ENCODE measurements around the gene PHF20.
"Not testable (repeated sequence)": the region's sequence is repeated elsewhere in the genome, so short reads cannot be mapped to it uniquely, and the experiment has no call there.

The PHF20 gene

GRCh38 chr20:35981969-35982368 lies 210.2 kb downstream of the PHF20 start:
- H3K9ac ChIP-seq (ENCODE audit: low read depth in 1 of 2, low read length in 2 of 2), result no peak overlapping the region
- no peaks in the 10 kb centered on the region for H3K27me3 ChIP-seq (ENCODE audit: control insufficient read depth in 2 of 2, insufficient read depth in 2 of 2, low read length in 2 of 2)
- H3K4me1 ChIP-seq (ENCODE audit: control insufficient read depth in 2 of 2, insufficient read depth in 2 of 2, low read length in 2 of 2), result no peaks in the 10 kb centered on the region

GRCh38 chr20:35984382-35984781 lies 212.6 kb downstream of the PHF20 start:
- Histone ChIP-seq H3K27ac (ENCODE audit: low read depth in 2 of 2, low read length in 2 of 2) (no peak overlapping the region), H3K4me1 (ENCODE audit: control insufficient read depth in 2 of 2, insufficient read depth in 2 of 2, low read length in 2 of 2) (no peaks in the 10 kb centered on the region), H3K27me3 (ENCODE audit: control insufficient read depth in 2 of 2, insufficient read depth in 2 of 2, low read length in 2 of 2) (no peaks in the 10 kb centered on the region), H3K9me3 (ENCODE audit: control insufficient read depth in 2 of 2, low read length in 2 of 2) (no peaks in the 10 kb centered on the region), H3K4me3 (ENCODE audit: low read length in 2 of 2) (no peak overlapping the region), H3K36me3 (ENCODE audit: control insufficient read depth in 2 of 2, insufficient read depth in 2 of 2, low read length in 2 of 2) (no peaks in the 10 kb centered on the region), H3K9ac (ENCODE audit: low read depth in 1 of 2, low read length in 2 of 2) (no peak overlapping the region)

More at GRCh38 chr20:35981969-35982368, 210.2 kb downstream of the PHF20 start:
- Histone ChIP-seq H3K9me3 (ENCODE audit: control insufficient read depth in 2 of 2, low read length in 2 of 2) (no peaks in the 10 kb centered on the region), H3K36me3 (ENCODE audit: control insufficient read depth in 2 of 2, insufficient read depth in 2 of 2, low read length in 2 of 2) (no peaks in the 10 kb centered on the region), H3K4me3 (ENCODE audit: low read length in 2 of 2) (no peak overlapping the region), H3K27ac (ENCODE audit: low read depth in 2 of 2, low read length in 2 of 2) (no peak overlapping the region)

- Histone ChIP-seq H3K4me1 (ENCODE audit: control insufficient read depth in 2 of 2, insufficient read depth in 2 of 2, low read length in 2 of 2) (no peaks in the 10 kb centered on the region), H3K4me3 (ENCODE audit: low read length in 2 of 2) (no peak overlapping the region), H3K9me3 (ENCODE audit: control insufficient read depth in 2 of 2, low read length in 2 of 2) (no peaks in the 10 kb centered on the region), H3K27me3 (ENCODE audit: control insufficient read depth in 2 of 2, insufficient read depth in 2 of 2, low read length in 2 of 2) (no peaks in the 10 kb centered on the region), H3K9ac (ENCODE audit: low read depth in 1 of 2, low read length in 2 of 2) (no peak overlapping the region), H3K36me3 (ENCODE audit: control insufficient read depth in 2 of 2, insufficient read depth in 2 of 2, low read length in 2 of 2) (no peaks in the 10 kb centered on the region), H3K27ac (ENCODE audit: low read depth in 2 of 2, low read length in 2 of 2) (no peak overlapping the region)
These were observed 214.0 kb downstream of the PHF20 start for GRCh38 chr20:35985806-35986205.

- Histone ChIP-seq H3K27ac (ENCODE audit: low read depth in 2 of 2, low read length in 2 of 2) (no peak overlapping the region), H3K4me3 (ENCODE audit: low read length in 2 of 2) (no peak overlapping the region), H3K4me1 (ENCODE audit: control insufficient read depth in 2 of 2, insufficient read depth in 2 of 2, low read length in 2 of 2) (no peaks in the 10 kb centered on the region), H3K36me3 (ENCODE audit: control insufficient read depth in 2 of 2, insufficient read depth in 2 of 2, low read length in 2 of 2) (no peaks in the 10 kb centered on the region), H3K9me3 (ENCODE audit: control insufficient read depth in 2 of 2, low read length in 2 of 2) (no peaks in the 10 kb centered on the region), H3K9ac (ENCODE audit: low read depth in 1 of 2, low read length in 2 of 2) (no peak overlapping the region), H3K27me3 (ENCODE audit: control insufficient read depth in 2 of 2, insufficient read depth in 2 of 2, low read length in 2 of 2) (no peaks in the 10 kb centered on the region)
These were observed 217.2 kb downstream of the PHF20 start for GRCh38 chr20:35988910-35989463.

- Histone ChIP-seq H3K4me1 (ENCODE audit: control insufficient read depth in 2 of 2, insufficient read depth in 2 of 2, low read length in 2 of 2) (peaks cover 0 to 3% of the 10 kb centered on the region in 2 donors), H3K27ac (ENCODE audit: low read depth in 2 of 2, low read length in 2 of 2) (no peak overlapping the region), H3K9me3 (ENCODE audit: control insufficient read depth in 2 of 2, low read length in 2 of 2) (no peaks in the 10 kb centered on the region), H3K27me3 (ENCODE audit: control insufficient read depth in 2 of 2, insufficient read depth in 2 of 2, low read length in 2 of 2) (no peaks in the 10 kb centered on the region), H3K4me3 (ENCODE audit: low read length in 2 of 2) (no peak overlapping the region), H3K9ac (ENCODE audit: low read depth in 1 of 2, low read length in 2 of 2) (no peak overlapping the region), H3K36me3 (ENCODE audit: control insufficient read depth in 2 of 2, insufficient read depth in 2 of 2, low read length in 2 of 2) (no peaks in the 10 kb centered on the region)
These were observed 219.4 kb downstream of the PHF20 start for GRCh38 chr20:35991142-35991771.

GRCh38 chr20:35992713-35993335 lies 221.0 kb downstream of the PHF20 start:
- Histone ChIP-seq H3K4me1 (ENCODE audit: control insufficient read depth in 2 of 2, insufficient read depth in 2 of 2, low read length in 2 of 2) (peaks cover 0 to 3% of the 10 kb centered on the region in 2 donors), H3K9me3 (ENCODE audit: control insufficient read depth in 2 of 2, low read length in 2 of 2) (no peaks in the 10 kb centered on the region), H3K27ac (ENCODE audit: low read depth in 2 of 2, low read length in 2 of 2) (no peak overlapping the region), H3K27me3 (ENCODE audit: control insufficient read depth in 2 of 2, insufficient read depth in 2 of 2, low read length in 2 of 2) (no peaks in the 10 kb centered on the region), H3K9ac (ENCODE audit: low read depth in 1 of 2, low read length in 2 of 2) (no peak overlapping the region), H3K36me3 (ENCODE audit: control insufficient read depth in 2 of 2, insufficient read depth in 2 of 2, low read length in 2 of 2) (no peaks in the 10 kb centered on the region), H3K4me3 (ENCODE audit: low read length in 2 of 2) (no peak overlapping the region)

DNA sequence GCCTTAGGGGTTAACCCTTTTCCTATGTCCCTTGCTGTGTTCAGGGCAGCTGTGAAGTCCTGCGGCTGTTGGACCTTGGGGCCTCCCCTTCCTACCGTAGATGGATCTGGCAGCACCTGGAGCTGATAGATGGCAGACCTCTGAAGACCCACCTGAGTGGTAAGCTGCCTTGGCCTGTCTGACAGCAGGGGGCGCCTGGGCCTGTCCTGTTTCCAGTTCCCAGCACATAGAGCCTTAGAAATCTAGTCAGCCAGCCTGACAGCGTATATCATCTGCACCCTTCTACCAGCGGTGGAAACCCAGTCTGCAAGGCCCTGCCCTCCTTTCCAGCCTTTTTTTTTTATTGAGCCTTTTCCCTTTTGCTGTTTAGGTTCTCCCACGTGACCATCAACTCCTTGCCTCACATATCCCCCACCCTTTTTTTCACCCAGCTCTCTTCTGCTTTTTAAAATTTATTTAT lies 223.2 kb downstream of the PHF20 start:
- peaks cover 0 to 3% of the 10 kb centered on the region in 2 donors for H3K4me1 ChIP-seq (ENCODE audit: control insufficient read depth in 2 of 2, insufficient read depth in 2 of 2, low read length in 2 of 2)

GRCh38 chr20:35996492-35996891 lies 224.7 kb downstream of the PHF20 start:
- not testable (repeated sequence) for H3K9me3 ChIP-seq (ENCODE audit: control insufficient read depth in 2 of 2, low read length in 2 of 2); H3K9ac ChIP-seq (ENCODE audit: low read depth in 1 of 2, low read length in 2 of 2); H3K27me3 ChIP-seq (ENCODE audit: control insufficient read depth in 2 of 2, insufficient read depth in 2 of 2, low read length in 2 of 2); H3K4me1 ChIP-seq (ENCODE audit: control insufficient read depth in 2 of 2, insufficient read depth in 2 of 2, low read length in 2 of 2); H3K36me3 ChIP-seq (ENCODE audit: control insufficient read depth in 2 of 2, insufficient read depth in 2 of 2, low read length in 2 of 2); H3K4me3 ChIP-seq (ENCODE audit: low read length in 2 of 2); H3K27ac ChIP-seq (ENCODE audit: low read depth in 2 of 2, low read length in 2 of 2)

More for the DNA sequence above, 223.2 kb downstream of the PHF20 start:
- Histone ChIP-seq H3K27me3 (ENCODE audit: control insufficient read depth in 2 of 2, insufficient read depth in 2 of 2, low read length in 2 of 2) (no peaks in the 10 kb centered on the region), H3K27ac (ENCODE audit: low read depth in 2 of 2, low read length in 2 of 2) (no peak overlapping the region), H3K9me3 (ENCODE audit: control insufficient read depth in 2 of 2, low read length in 2 of 2) (no peaks in the 10 kb centered on the region), H3K36me3 (ENCODE audit: control insufficient read depth in 2 of 2, insufficient read depth in 2 of 2, low read length in 2 of 2) (no peaks in the 10 kb centered on the region), H3K4me3 (ENCODE audit: low read length in 2 of 2) (no peak overlapping the region), H3K9ac (ENCODE audit: low read depth in 1 of 2, low read length in 2 of 2) (no peak overlapping the region)
